Activated CD8-positive, alpha-beta memory T cell treated with anti-CD3 and anti-CD28 coated beads for 1 hour (primary cell): ENCODE data around the gene DHRS12.
"Not testable (repeated sequence)": the region's sequence is repeated elsewhere in the genome, so short reads cannot be mapped to it uniquely, and the experiment has no call there.

Source experiments
- DNase-seq, 2 donors: peaks; one replicate each; pipeline ENCODE4 v3.0.0-alpha.2; 2020; ENCODE audit warnings: low read depth in 1 of 2; ENCODE audit errors: extremely low read depth in 1 of 2

The DHRS12 gene

GRCh38 chr13:51828730-51829567, 25.0 kb upstream of the DHRS12 start:
- DNase-seq: no peak

DNA sequence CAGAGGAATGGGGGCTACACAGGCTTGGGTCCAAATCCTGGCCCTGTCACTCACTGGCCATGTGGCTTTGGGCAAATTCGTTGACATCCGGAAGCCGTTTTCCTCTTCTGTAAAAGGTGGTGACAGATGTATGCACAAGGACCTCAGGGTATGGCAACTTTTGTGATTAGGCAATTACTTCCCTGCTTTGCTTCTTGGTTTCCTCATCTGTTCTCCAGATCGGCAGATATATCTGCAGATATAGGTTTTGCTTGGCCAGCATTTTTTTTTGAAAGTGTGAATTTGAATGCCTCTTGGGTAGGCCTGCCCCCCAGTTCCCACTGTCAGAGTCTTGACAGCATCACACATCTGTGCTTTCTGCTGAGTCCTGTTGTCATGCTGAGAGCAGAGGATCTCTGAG, 23.3 kb upstream of the DHRS12 start:
- DNase-seq: no peak

GRCh38 chr13:51826606-51827005, 22.6 kb upstream of the DHRS12 start:
- no peak for DNase-seq

DNA sequence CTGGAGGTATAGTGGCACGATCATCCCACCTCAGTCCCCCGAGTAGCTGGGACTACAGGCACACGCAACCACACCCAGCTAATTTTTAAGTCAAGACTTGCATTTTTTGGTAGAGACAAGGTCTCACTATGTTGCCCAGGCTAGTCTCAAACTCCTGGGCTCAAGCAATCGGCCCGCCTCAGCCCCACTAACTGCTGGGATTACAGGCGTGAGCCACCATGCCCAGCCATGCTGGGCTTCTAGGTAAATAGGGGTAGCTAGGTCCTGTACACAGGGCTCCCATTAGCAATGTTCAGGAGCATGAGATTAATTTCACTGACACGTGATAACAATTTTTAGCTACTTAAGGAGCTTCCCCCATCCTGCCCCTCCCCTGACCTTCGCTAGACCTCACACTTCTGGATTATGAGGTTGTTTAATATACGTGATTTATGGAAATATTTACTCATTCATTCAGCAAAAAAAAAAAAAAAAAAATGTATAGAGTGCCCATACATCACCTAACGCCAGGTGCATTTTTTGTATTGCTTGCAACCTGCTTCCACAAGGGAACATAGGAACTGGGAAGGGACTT, 21.8 kb upstream of the DHRS12 start:
- no peak for DNase-seq

DNA sequence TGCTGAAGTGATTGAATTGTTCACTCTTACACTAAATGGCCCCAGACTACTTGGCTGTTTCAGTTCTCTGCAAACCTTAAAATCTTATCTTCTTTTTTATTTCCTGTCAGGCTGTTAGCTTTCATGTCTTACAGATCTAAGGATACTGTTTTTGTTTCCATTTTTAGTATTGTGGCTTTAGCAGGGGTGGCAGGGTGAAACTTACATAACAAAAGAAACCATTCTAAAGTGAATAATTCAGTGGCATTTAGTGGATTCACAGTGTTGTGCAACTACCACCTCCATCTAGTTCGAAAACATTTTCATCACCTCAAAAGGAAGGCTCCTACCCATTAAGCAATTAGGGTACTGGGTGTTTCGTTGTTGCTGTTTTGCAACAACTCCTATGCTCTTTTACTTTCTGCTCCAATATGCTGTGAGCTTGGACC, 21.2 kb upstream of the DHRS12 start:
- no peak for DNase-seq

- not testable (repeated sequence) for DNase-seq
Measured at GRCh38 chr13:51824712-51825111, 20.7 kb upstream of the DHRS12 start.

DNA sequence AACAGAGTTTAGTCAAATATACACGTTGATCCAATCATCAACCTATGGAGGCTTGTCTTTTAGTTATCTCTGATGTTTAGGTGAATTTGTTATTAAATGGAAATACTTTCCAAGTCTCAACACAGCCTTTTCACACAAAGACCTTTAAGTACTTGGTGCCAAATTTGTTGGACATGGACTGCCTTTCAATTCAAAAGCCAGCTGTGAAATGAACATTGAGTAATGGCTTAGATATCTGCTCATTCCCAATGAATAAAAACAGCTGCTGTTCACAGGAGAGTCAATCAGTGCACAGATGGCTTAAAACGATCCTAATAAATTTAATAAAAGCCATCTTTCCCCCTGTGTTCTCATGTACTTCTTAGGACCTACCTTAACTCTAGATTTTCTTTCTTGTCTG, 19.9 kb upstream of the DHRS12 start:
- DNase-seq: no peak

GRCh38 chr13:51823359-51823758, 19.4 kb upstream of the DHRS12 start:
- DNase-seq: no peak

- DNase-seq: no peak
Measured at GRCh38 chr13:51822106-51822815, 18.3 kb upstream of the DHRS12 start.

DNA sequence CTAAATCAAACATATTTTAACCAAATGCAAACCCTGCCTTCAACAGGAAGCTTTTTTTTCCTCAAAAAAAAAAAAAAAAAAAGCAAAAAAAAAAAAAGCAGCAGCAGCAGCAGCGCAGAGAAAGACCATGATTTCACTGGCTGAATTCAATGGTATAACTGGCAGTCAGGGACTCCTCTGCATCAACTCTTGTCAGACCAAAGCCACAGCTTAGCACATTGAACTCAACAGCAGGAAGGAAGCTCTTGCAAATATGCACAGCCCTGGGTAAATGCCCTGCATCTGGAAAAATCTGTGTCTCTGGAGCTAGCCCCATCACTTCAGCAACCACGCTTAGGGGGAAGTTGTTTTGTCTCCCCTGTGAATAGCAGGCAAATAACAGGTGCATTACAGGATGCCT, 17.6 kb upstream of the DHRS12 start:
- no peak for DNase-seq

DNA sequence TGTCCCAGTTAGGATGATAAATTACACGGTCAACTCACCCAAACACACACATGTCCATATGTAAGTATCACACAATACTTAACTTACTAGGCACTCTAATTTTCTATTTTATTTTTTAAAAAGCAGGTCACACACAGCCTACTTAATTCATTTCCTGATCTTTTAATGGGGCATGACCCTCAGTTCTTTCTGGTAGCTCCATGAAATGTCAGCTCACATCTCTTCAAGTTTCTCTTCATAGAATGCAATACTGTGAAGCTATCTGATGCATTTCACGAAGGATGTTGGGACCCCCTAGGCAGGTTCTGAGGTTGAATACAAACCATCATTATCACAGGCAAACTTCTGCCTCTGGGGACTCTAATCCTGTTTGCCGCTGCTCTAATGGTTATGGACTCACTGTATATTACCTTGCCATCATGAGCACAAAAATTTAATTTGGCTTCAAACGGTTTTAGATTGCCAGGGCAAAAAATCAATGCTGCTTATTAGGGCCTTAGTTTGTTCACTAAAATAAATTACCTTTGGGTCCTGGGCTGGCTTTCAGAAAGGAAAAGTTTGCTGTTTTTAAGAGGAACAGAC, 16.1 kb upstream of the DHRS12 start:
- no peak for DNase-seq

GRCh38 chr13:51819544-51819943, 15.6 kb upstream of the DHRS12 start:
- DNase-seq: no peak

DNA sequence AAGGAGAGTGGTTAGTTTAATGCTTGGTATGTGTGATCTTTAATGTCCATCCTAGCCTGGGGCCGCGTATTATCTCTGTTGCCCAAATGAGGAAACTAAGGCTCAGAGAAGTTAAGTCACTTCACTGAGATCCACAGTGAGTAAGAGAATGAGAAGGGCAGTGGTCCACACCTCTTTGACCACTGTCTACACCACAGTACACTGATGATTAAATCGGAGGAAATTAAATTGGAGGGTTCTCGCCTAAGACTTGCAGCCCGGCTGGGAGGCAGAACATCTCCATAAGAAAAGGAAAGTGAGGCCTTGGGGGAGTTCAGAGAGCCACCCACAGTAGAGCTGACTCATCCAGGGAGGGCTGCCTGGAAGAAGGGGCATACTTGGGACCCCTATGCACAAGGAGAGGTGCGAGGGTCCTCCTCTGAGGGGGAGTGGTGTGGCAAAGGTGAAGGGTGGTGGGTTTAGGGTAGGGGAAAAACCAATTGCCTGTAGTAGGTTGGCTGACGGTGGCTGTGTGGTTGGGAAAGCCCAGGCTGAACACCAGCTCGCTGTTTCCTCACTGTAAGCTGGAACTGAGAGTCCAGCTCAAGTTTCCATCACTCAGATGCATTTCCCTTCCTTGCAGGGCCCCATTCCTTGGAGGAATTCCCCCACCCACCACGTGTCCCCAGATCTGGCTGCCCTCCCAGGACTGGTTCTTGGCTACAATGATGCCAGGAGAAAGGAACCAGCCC, 15.0 kb upstream of the DHRS12 start:
- no peak for DNase-seq

- no peak for DNase-seq
Measured at GRCh38 chr13:51818276-51818675, 14.3 kb upstream of the DHRS12 start.

DNA sequence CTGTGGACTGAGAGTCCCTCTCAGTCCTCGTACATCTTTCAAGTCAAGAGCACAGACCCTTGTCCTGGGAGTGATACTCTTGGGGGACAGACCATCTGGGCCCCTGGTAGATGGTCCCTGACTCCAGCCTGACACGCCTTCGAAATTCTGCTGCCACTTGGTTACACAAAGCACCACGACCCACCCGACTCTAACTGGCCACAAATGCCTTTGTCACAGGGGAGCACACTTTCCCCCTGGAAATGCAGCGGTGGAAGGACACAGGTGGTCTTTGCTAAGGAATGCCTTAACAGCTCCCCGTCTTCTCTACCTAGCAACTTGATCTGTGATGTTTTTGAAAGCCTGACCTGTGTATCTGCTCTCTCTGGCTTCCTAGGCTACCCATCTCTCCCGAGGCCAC, 13.8 kb upstream of the DHRS12 start:
- no peak for DNase-seq

GRCh38 chr13:51816604-51817249, 12.8 kb upstream of the DHRS12 start:
- no peak for DNase-seq

DNA sequence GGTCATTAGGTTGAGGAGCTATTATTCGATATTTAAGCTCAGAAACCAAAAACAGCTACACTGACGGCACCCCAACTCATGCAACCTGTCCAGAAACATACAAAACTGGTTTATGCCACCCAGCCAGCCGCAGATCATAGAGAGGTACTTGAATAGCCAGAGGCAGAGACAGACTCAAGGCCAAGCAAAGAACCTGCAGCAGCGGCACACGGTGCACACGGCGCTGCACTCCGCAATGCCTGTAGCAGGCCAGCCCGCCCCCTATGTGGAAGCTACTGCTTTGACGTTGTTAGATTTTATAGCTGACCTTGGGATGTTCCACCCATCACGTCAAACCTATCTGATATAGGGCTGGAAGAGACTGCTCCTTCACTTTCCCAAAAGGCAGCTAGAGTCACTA, 11.9 kb upstream of the DHRS12 start:
- DNase-seq: no peak

DNA sequence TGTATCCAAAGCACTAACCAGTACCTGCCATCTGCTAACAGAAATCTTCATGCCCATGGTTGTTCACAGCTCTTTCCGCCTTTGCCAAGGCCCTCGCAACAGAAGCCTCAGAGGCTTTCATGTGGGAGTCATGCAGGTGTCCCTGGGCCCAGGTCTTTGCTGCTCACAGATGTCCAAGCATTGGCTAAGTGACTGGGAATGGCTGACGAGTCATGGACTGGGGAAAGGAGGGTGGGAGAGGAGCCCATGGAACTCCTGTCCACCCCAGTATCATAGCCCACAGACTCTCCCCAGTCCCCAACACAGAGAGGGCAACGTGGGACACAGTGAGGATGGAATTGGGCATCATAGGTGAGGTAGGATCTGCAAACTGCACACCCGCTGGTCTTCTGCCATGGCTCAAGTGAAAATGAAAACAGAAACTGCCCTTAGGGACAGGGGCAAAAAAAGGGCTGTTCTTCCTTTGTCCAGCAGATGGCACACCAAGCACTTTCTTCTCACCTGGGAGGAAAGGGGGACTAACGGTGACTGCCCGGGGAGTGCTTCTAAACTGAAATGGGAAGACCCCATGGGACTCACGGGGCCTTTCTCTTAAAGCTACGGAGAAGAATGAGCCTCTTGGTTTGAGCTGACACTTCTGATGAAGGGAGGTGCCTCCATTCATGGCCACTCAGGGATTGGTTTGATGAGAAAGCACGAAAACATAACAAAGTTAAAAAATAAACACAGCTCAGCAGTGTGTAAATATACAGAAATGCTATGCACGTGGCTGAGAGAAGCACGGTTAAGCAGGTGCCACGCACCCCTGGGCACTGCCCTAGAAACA, 11.1 kb upstream of the DHRS12 start:
- peak in 1 of 2 donors; percentile 55 for DNase-seq

DNA sequence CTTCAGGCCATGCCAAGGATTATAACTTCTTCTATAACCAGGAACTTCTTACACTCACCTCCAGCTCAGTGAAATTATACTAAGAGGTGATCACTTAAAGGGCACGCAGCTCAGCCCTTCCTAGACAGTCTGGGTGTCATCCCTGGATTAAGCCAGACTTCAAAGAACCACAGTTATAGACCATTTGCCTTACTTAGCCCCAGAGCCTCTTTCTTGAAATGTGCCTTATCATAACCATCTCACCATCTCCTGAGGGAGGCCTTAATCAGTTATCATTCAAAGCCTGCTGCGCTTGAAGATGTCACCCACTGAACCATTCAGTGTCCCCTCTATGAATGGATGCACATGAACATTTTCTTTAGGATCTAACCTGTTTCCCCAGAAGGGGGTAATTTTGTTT, 10.1 kb upstream of the DHRS12 start:
- DNase-seq: no peak
